ENCODE measurements around the gene RGS5.

RGS5 gene

DNA sequence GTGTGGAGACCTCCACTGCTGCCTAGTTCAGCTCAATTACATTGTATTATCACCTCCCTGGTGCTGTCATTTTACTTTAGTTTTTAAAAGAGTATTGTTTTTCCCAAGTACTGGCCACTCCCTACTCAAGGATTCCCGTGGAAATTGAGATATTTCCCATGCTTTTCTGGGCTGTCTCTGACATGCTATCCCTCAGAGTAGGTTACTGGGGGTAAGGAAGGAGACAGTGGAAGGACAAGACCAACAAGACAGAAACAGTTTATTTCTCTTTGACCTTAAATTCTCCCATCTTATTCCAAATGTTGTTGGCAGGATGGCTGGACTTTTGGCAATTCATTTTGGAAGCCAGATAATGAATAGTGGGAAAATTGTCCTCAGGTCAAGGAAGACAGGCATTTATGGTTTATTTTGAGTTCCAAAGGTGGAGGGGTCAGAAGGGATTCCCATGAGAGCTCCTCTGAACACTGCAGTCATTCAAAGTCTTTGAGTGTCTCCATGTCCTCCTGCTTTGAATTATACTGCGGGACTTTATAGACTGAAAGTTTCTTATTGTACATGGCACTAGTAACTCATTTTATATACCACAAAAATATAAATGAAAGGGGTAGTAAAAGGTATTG lies 20.3 kb downstream of the RGS5 start:
- no peak for DNase-seq (ENCODE audit: low spot score)

DNA sequence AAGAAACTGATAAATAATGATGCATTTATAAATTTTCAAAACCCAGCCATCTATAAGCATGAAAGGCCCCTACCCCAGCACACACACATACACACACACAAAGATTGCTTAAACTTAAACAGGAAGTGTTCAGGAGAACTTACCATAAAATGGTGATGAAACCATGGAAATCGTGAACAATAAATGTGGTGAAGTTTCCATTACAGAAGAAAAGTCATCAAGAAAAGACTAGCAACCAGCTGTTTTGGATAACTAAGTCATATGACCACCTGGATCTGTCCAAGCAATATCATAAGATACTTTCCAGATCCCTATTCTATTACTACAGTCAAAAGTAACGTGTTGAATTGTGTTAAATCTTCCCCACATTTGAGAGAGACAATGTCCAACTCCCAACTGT lies 24.1 kb downstream of the RGS5 start:
- no peak for DNase-seq (ENCODE audit: low spot score)

DNA sequence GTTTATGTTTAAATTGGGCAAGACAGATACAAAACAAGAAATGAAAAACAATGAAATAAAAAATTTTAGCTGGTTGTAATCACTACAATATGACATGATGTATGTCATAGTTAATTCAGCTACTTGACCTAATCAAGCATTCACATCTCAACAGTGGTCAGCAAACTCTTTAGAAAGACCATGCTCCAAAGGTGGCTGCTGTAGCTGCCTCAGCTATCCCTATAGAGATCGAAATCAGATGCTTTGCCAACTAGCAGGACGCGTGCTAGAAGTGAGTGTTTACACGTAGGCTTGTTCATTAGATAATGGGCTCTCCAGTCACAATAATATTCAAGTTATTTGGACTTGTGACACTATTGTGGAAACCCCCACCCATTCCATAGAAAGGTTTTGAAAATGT lies 25.9 kb downstream of the RGS5 start:
- no peak for DNase-seq (ENCODE audit: low spot score)

DNA sequence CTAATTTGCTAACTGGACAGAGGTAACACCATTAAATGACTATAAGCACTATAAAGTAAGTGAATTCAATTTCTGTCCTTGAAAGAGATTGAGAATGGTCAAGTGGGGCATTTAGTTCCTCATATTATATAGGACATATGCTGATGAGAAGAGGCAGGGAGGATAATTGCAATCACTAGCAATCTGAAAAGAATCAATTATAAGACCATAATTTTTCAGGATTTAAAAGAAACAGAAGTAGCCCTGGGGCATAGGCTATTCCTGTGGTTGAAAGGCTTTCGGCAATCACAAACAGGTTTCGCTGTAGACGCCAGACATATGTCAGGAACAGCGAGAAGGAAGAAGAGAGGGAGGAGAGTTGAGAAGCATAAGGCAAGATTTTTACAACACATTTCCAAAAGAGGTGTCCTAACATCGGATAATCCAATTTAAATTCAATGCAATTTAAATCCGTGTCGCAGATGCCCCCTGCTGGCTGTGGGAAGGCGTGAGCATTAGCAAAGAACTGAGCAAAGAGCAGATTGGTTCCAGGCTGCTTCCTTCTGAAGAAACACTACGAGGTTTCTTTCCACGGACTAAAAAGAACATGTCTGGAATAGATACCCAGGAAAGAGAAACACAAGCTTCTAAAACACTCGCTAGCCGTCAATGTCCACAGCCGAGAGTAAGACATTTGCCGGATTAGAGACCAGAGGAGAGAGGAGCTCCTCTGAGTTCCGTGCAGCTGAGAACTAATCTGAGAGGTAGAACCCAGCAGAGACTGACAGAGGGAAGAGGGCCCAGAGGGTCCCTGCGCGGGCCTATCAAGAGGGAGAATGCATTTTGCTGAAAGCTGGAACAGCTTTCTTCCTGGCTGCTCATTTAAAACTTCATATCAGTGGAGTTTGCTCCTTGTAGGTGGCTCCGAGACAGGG lies 27.9 kb downstream of the RGS5 start:
- peak; percentile 67 for DNase-seq (ENCODE audit: low spot score)

DNA sequence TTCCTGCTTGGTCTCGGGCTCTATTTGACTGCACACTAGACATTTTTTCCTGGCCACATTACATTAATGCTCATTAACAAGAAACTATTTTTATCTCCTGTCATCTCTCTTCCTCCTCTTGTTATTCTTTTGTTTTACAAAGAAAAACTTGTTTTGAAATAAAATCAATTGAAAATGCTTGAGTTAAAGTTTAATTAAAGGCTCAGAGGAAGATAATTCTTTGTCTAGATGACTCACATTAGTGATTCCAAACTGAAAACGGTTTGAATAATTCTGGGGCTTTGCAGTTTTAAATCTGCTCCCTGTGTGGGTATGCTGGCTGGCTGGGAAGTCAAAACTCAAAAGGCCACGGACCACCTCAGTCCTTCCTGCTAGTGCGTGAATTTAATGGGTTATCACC lies 29.6 kb downstream of the RGS5 start:
- no peak for DNase-seq (ENCODE audit: low spot score)

DNA sequence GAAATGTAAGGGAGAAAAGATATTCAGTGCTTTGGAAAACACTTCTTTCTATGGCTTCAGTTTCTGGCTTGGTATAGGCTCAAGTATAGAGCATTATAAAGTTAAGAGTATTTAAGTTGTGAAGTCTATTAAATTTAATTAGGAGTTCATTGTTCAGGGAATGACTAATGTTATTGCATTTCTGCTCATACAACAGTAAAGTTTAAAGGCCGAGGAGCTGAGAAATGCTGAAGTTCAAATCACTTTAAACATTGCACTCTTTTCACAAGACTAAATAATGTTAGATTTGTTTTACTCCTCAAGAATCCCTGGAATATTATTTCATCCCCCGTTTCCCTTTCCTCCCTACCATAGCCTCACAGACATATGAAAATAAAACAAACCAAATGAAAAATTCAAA lies 30.1 kb downstream of the RGS5 start:
- no peak for DNase-seq (ENCODE audit: low spot score)

DNA sequence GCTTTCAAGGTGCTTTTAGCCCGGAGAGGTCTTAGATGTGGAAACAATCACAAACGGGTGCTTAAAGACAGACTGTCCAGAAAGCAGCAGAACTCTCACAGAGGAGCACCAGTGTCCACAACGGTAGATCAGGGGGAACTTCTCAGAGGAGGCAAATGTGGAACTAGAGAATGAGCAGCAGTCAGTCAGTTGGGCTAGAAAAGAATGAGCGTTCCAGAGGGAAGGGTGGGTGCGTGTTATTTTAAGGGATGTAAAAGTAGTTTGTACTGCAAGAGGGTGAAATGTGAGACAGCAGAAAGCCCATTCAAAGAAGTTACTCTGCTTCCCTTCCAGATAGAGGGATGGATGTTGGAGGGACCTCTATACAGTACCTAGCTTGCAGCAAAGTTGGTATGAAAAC lies 30.9 kb downstream of the RGS5 start:
- DNase-seq (ENCODE audit: low spot score), result no peak

DNA sequence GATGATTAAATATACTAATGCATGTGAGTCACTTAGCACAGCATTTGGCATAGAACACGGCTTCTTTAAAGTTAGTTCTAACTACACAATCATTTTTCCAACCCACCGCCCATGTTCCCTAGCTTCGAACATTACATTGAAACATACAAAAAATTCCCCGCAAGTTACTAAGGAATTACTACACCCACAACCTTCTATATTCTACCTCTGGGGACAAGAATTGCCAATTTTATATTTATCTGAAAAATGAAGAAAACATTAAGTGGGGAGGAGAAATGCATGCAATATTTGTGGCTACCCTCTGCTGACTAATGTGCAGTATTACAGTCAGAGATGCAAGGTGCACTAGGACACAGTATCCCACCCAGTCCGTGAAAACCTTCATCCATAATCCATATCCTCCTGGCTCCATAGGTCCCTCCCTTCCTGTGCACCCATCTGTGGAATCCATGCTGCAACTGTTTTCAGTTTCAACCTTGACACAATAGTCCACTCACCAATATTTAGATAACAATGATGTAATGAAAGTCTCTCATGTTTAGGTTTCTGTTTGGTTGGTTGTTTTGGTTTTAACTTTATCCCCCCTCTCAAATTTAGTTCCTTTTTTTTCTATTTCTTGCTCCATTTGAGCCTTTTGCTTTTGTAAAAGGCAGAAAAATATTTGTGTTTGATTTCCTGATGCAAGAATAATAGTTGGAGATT lies 31.6 kb downstream of the RGS5 start:
- DNase-seq (ENCODE audit: low spot score), result no peak

DNA sequence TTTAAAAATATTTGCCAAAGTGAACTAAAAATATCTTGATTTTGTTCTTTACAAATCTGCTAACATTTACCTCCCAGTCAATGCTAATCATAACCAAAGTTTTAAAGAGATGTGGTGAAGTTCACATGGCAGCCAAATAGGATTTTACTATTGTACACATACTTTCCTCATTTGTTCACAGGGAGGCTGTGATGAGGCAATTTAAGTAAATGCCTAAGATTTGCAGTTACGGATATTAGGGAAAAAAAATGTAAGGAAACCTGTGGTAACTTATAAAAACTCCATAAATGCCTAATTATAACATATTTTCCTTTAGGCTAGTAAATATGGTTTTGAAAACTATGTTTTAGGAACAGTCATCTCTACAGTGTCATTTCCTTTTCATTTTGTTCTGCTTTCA lies 32.4 kb downstream of the RGS5 start:
- no peak for DNase-seq (ENCODE audit: low spot score)

DNA sequence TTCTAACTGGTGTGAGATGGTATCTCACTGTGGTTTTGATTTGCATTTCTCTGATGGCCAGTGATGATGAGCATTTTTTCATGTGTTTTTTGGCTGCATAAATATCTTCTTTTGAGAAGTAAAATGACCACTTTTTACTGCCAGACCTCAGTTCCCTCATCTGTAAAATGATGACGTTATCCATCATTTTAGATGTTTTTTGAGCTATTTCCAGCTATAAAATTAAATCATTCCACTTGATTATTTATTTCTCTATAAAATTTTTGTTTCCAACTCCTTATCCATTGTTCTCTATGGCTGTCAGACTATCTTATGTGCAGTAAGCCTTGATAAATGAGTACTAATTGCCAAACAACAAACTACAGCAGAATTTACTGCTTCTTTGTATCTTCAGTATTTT lies 33.2 kb downstream of the RGS5 start:
- DNase-seq (ENCODE audit: low spot score), result no peak

DNA sequence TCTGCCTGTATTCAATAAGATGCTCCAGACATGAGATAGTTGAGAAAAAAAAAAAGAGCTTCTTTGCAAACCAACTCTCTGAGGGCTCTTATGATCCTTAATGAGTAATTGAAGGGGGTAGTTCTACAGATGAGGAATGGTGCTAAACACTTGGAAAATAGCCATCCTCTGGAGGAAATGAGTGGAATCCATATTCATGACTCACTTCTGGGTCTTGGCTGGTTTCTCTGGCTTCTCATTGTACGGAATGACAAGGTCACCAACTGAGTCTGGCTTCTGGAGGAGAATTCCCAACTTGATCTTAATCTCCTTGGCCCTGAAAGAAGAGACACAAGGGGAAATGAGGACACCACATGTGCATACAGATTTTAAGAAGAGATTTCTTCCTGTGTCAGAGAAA lies 34.7 kb downstream of the RGS5 start:
- no peak for DNase-seq (ENCODE audit: low spot score)

DNA sequence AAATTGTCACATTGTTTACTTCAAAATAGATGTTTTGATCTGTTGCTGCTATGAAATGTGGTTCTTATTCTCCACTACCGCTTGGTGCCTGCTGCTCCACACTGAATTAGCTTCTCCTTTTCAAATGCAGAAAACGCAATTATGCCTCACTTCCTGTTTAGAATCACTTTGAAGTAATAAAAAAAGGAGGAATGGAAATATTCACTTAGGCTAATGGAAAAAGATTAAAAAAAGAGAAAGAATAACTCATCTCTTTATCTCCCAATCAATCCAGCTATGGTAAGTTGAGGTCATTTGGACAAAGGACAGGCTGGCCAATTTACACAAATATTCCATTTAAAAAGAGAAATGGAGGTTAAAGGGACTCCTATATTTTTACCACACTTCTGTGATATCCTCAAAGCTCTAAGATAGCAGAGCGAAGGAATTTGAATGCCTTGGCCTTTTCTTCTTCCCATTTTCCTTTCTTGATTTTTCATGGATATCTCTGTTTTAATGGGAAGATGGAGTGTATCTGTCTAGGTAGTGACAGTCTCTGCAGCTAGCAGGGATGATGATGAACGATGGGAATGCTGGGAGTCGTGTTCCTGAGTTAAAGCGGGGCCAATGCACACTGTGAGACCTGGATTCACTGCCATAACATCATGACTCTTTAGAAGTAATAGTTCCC lies 35.7 kb downstream of the RGS5 start:
- no peak for DNase-seq (ENCODE audit: low spot score)

DNA sequence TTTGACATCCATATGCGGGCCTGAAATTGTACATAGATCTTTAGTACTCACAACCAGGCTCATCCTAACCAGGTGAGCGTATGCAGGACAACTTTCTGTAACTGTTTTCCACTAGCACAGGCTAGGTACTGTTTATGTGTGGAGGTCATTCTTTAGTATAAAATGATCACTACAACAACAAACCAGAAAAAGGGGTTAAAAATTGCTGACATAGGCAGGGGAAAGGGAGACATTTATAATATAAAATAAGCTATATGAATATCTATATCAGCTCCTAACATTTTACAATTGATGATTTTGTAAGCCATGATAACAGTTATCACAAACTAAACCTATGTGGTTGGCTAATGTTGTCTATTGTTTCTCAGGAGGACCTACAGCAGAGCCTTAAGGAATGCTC lies 37.6 kb downstream of the RGS5 start:
- no peak for DNase-seq (ENCODE audit: low spot score)

DNA sequence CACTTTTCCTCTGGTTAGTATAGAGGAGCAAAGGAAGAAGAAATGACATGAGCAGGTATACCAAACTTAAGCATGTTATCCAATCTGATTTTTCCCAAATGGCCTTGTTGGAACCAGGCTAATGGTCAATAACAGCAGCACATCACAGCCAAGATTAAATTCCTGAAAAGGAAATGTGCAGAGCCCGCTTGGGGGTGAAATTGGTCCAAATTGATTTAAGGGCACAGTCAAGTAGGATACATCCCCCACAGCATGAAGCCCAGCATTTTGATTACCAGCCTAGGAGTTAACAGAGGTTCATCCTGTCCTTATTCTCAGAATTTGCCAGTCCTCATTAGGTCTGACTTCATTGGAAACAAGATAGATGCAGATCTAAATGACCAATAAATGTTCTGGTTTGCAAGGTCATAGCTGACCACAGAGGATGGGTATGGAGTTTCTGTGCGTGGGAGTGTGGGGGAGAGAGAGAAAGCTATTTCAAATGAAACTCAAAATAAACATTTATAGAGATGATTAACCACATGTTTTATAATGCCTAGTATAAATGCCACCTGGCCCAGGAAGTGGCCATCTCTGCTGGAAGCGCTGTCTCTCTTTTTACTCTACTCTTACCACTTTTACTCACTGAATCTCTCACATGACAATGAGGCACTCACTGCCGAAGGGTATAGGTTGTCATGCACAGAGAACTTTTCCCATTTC lies 38.7 kb downstream of the RGS5 start:
- no peak for DNase-seq (ENCODE audit: low spot score)

DNA sequence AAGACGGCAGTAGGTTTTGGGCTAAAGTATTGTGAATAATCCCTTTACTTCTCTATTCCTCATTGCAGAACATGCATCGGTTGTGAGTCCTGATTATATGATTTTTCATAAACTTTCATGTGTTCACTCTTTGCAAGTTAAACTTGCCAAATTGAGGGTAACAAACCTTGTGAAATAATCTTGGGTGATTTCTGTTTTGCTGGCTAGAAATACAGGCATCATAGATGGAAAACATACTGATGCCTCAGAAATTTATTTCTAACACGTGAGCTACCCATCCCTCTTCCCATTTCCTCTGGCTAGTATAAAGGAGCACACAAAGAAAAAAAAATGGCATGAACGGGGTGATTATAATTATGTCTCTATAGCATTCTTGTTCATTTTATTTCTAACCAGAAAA lies 39.6 kb downstream of the RGS5 start:
- DNase-seq (ENCODE audit: low spot score), result no peak

DNA sequence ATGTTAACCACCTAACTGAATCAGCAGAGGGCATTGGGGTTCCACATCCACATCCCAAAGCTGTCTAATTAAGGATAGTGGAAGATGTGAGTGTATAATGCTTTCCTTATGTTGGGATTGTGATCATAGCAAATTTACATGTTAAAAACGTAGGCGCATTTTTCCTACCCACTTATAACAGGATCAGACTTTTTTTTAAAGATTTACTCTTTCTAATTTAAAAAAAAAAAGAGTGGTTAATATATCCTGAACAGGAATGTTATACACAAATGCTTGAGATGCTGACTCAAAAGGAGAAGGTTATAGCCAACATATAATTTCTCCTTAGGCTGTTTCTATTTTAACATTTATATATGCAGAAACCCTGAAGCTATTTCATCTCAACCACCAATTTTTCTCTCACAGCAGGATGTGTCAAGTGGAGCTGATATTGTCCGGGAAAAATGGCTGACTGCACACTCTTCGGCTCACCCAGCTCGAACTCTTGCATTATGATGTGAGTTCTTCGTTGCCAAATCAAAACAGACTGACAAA lies 40.3 kb downstream of the RGS5 start:
- no peak for DNase-seq (ENCODE audit: low spot score)

DNA sequence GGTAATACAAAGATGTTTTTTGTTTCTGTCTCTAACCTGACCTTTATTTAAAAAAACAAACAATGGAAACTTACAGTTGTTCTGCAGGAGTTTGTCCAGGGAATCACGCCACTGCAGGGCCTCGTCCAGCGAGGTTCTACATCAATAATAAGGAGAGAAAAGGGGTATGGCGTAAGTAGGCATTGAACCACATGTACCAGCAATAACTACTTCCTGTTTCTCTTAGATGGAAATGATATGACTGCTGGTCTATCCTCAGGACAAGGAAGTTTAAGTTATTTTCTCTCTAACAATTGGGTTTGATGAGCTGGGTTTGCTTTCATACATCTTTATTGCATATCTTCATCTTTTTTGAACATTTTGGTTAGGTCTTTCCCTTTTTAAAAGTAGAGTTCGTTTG lies 40.9 kb downstream of the RGS5 start:
- DNase-seq (ENCODE audit: low spot score), result no peak

DNA sequence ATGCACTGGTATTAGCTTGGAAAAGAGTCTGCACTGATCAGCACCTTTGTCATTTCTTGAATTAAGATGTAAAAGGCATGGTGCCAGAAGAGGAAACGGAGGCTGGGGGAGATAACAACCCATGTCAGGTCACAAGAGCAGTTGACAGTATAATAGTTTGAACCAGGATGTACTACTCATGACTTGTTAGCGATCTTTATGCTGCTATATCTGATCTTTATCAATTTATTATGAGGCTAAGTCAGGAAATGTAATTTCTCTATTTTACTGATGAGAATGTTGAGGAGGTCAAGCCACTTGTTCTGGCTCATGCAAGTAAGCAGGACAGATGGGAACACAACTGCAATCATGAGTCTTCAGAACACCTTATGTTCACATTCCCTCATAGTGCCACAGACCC lies 41.4 kb downstream of the RGS5 start:
- DNase-seq (ENCODE audit: low spot score), result no peak

DNA sequence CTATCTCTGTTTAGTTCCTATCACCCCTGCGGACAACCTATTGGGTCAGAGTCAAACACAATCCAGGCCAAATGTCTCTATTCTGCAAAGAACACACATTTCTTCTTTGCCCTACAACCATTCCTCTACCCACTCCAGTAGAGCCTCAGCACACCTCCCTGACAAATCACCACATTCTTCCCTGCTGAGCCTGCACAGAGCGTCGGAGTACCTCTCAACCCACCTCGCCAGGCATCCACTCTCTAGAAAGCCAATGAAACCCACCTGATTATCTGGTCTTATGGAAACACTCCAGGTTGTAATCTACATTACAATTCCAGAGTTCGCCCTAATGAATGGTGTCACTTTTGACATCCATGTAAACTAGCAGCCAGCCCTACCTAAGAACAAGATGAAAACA lies 47.1 kb downstream of the RGS5 start:
- DNase-seq (ENCODE audit: low spot score), result no peak

DNA sequence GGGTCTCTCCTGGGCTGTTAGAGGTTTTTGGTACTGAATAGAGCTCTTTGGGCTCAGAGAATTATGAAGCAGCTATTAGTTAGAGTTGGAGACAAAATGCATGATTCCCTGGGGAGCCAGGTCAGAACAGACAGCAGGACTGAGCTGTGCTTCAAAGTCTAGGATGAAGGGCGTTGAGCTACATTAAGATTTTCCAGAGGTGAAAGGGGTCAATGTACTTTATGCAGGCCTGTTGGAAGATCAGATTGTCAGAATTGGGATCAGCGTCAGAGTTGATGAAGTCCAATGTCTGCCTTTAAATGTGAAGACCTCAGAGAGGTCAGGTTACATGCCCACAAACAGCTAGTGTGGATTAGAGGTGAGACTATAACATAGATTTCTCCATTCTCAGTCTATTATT lies 53.8 kb downstream of the RGS5 start:
- DNase-seq (ENCODE audit: low spot score), result no peak

DNA sequence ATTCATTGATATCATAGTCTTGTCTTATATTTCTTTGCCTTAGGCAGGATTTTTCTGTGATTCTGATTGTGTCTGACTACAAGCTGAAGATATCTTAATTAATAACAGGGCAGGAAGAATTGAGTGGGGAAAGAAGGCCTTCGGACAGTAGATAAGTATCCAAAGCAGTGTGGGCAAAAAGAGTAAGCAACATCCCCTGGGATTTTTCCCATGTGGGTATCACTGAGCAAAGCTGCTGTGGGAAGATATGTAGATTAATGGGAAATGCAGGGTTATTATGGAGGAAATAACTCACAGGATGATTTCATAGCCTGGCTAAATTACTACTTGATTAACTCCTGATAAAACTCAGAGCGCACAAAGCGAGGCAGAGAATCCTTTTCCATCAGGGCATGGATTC lies 55.7 kb downstream of the RGS5 start:
- DNase-seq (ENCODE audit: low spot score), result no peak

DNA sequence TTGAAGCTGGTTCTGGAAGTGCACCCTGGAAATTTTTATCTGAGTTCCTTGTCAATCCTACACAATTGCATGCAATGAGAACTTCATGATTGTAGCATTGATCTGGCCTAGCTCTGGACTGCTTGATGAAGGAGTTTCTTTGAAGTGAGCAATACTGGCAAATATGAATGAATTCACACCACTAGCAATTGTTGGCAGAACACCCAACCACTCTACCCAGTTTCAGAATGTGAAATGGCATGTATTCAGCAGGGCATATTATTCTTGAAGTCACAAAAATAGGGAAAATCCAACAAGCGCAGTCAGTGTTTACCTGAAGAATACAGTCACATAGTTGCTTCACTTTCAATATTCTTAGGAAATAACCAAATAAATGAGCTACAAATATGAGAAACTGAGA lies 57.3 kb downstream of the RGS5 start:
- no peak for DNase-seq (ENCODE audit: low spot score)
